OCI-LY7 (cell line): Measurements from ENCODE around the gene PRKD2. TPM values are rescaled to one million over a fixed set of nuclear protein-coding genes. Genes with fewer than 3 reads are reported as not detected.

Source experiments
- BruUV-seq: library from RNA; stranded (reverse); fragments of 400-500 nt; replicated peaks from 2 replicates; lab custom pipeline; 2021; lab: Mats Ljungman, UMichigan
- CTCF ChIA-PET: fragments of 300-600 bp; sonication (Branson Sonifier 250); formaldehyde crosslinking; loops from one replicate; lab custom pipeline; 2022; ENCODE audit warnings: antibody characterized with exemption; ENCODE audit not compliant: unreplicated experiment; lab: Charles Lee
- POLR2A ChIA-PET: fragments of 300-600 bp; sonication (Branson Sonifier 250); formaldehyde crosslinking; loops from one replicate; lab custom pipeline; 2022; ENCODE audit warnings: antibody characterized with exemption; lab: Charles Lee
- DNase-seq: peaks from one replicate; pipeline ENCODE4 v3.0.0-alpha.2; 2015; ENCODE audit warnings: low spot score
- H2AFZ ChIP-seq: fragments of 200-600 bp; sonication (generic), shearing (Covaris generic); 2 replicates; pipeline ENCODE4 v1.6.1; 2014; ENCODE audit warnings: mild to moderate bottlenecking, antibody characterized with exemption, low read length, moderate library complexity
- H3K27ac ChIP-seq: fragments of 200-600 bp; sonication (generic); 2 replicates; pipeline ENCODE4 v1.5.1; 2014; ENCODE audit warnings: mixed run types, low read depth, mild to moderate bottlenecking, moderate library complexity, low read length, inconsistent platforms; ENCODE audit not compliant: poor library complexity, severe bottlenecking
- H3K36me3 ChIP-seq: fragments of 200-600 bp; sonication (generic); 2 replicates; pipeline ENCODE4 v1.6.1; 2014; ENCODE audit warnings: mild to moderate bottlenecking, antibody characterized with exemption, low read length, moderate library complexity, mixed read lengths; ENCODE audit not compliant: insufficient read depth
- H3K4me1 ChIP-seq: fragments of 200-600 bp; sonication (generic); 2 replicates; pipeline ENCODE4 v1.5.1; 2014; ENCODE audit warnings: mild to moderate bottlenecking, low read length; ENCODE audit not compliant: insufficient read depth, poor library complexity, severe bottlenecking
- H3K4me2 ChIP-seq: fragments of 200-600 bp; sonication (generic); 2 replicates; pipeline ENCODE4 v1.6.1; 2014; ENCODE audit warnings: mild to moderate bottlenecking, low read length
- H3K4me3 ChIP-seq: fragments of 200-600 bp; sonication (generic); 2 replicates; pipeline ENCODE4 v1.5.1; 2014; ENCODE audit warnings: mild to moderate bottlenecking, low read depth, low read length; ENCODE audit not compliant: poor library complexity, severe bottlenecking
- H3K79me2 ChIP-seq: fragments of 200-600 bp; sonication (generic); 2 replicates; pipeline ENCODE4 v1.6.1; 2016; ENCODE audit warnings: low read depth, mild to moderate bottlenecking, low read length, moderate library complexity, mixed read lengths; ENCODE audit not compliant: insufficient read depth
- H3K9me2 ChIP-seq: fragments of 200-600 bp; sonication (generic); 2 replicates; pipeline ENCODE4 v1.6.1; 2016; ENCODE audit warnings: mild to moderate bottlenecking, low read length, mixed read lengths; ENCODE audit not compliant: insufficient read depth
- H3K9me3 ChIP-seq: fragments of 200-600 bp; sonication (generic); 2 replicates; pipeline ENCODE4 v1.6.1; 2014; ENCODE audit warnings: mild to moderate bottlenecking, mixed run types, low read length, mixed read lengths
- H4K20me1 ChIP-seq: fragments of 200-600 bp; sonication (generic); 2 replicates; pipeline ENCODE4 v1.6.1; 2014; ENCODE audit warnings: mild to moderate bottlenecking, antibody characterized with exemption, low read length, moderate library complexity, mixed read lengths; ENCODE audit not compliant: insufficient read depth
- EZH2phosphoT487 ChIP-seq: fragments of 200-600 bp; sonication (generic); IDR thresholded peaks from 2 replicates; pipeline ENCODE4 v1.6.1; 2018; ENCODE audit warnings: low read depth, borderline replicate concordance, mild to moderate bottlenecking, mixed run types, antibody characterized with exemption, low read length, moderate library complexity, mixed read lengths
- intact Hi-C: fragments of 100-400 bp; cut with micrococcal nuclease; formaldehyde crosslinking; loops from one replicate; pipeline ENCODE4 v1.10.0; 2022; ENCODE audit not compliant: unreplicated experiment
- total RNA-seq, 2 experiments: library from RNA; depleted of rRNA in 1 of 2; stranded (reverse); fragments of >200 nt in 1 of 2; shearing (Covaris generic) in 1 of 2; gene quantifications; 2 replicates each; pipeline ENCODE4 v1.2.3, GENCODE V29; 2014 to 2022
- TF ChIP-seq, protein P1 (sequence below): fragments of 200-600 bp; sonication (generic); conservative IDR thresholded peaks from 2 replicates; pipeline ENCODE4 v1.5.1; 2014; ENCODE audit warnings: mild to moderate bottlenecking, antibody characterized with exemption, low read length, moderate library complexity, mixed read lengths

Gene PRKD2
- total RNA-seq, 2 experiments from 2014 or later, result 30.5 to 89.2 TPM

DNA sequence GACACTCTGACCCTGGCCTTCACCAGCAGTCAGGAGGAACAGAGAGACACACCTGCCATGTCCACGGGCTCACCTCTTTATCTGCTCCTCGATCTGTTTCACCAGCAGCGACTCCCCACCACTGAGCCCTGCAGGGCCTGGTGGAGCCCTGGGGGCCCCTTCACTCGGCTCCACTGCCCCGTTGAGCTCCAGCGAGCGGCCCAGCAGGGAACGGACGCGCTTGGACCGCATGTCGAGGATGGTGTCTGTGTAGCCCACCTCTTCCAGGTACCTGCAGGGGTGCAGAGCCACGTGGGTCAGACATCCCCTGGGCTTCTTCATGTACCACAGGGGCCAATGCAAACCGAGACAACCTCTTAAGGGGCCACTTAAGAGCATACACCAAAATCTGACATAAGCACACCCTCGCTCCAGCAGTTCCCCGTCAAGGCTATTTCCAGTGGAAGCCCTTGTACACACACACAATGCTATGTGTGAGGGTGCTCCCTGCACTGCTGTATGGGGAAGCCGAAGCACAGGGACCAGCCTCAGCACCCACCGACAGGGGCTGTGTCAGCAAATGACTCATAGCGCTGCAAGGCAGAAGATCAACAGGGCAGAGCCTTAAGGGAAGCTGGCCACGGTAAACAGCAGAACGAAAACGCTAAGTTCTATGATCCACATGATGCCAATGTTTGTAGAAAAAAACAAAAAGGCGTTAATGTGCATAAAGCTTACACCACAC is 16.2 kb upstream of the PRKD2 start:
- H3K27ac ChIP-seq, result no peak overlapping the region
- H3K4me3 ChIP-seq, result no peak overlapping the region
- H3K36me3 ChIP-seq, result peaks cover 90% of the 10 kb centered on the region
- H4K20me1 ChIP-seq, result 0 out of 2 replicates have a peak, but pooled peaks cover 4% of the 10 kb centered on the region
- H3K9me3 ChIP-seq, result no peaks in the 10 kb centered on the region
- CTCF ChIA-PET, result no interaction called here
- POLR2A ChIA-PET, result no interaction called here
- intact Hi-C loops, result no loop called here
- no peak overlapping the region for H2AFZ ChIP-seq
- TF ChIP-seq, protein P1, sequence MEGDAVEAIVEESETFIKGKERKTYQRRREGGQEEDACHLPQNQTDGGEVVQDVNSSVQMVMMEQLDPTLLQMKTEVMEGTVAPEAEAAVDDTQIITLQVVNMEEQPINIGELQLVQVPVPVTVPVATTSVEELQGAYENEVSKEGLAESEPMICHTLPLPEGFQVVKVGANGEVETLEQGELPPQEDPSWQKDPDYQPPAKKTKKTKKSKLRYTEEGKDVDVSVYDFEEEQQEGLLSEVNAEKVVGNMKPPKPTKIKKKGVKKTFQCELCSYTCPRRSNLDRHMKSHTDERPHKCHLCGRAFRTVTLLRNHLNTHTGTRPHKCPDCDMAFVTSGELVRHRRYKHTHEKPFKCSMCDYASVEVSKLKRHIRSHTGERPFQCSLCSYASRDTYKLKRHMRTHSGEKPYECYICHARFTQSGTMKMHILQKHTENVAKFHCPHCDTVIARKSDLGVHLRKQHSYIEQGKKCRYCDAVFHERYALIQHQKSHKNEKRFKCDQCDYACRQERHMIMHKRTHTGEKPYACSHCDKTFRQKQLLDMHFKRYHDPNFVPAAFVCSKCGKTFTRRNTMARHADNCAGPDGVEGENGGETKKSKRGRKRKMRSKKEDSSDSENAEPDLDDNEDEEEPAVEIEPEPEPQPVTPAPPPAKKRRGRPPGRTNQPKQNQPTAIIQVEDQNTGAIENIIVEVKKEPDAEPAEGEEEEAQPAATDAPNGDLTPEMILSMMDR, result no peak
- TF ChIP-seq EZH2phosphoT487, result no peak
- no peak overlapping the region for H3K4me2 ChIP-seq
- H3K79me2 ChIP-seq, result no peaks in the 10 kb centered on the region
- H3K9me2 ChIP-seq, result no peaks in the 10 kb centered on the region
- DNase-seq, result no peak
- no TSS peak for BruUV-seq
- H3K4me1 ChIP-seq, result no peaks in the 10 kb centered on the region

DNA sequence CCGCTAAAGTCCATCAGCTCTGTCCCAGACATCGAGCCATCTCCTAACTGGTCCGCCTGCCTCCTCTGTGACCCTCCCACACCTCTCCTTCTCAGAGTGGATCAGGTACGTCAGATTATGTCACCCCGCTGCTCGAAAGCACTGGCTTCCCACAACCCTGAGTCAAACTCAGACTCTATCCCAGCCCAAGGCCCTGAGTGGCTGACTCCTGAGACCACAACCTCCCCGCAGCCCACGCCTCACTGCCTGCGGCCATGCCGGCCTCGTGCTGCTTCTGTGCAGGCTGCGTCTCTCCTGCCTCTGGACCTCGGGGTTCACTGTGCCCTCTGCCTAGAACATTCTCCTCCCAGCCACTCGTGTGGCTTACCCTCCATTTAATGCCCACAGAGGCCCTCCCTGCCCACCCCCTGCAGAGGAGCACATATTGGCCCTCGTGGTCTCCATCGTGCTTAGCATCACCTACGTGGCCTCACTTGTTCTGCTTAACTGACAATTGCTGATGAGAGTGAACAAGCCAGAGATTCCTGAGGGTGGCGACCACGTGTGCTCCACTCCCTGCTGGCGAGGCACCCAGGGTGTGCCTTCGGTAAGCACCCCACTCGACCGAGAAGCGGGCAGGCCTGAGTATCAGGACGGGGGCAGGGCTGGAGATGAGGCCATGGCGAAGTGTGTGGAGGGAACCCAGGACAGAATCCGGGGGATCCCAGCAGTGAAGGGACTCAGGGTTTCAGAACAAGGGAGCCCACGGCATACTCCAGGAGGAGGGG is 15.4 kb upstream of the PRKD2 start:
- no peaks in the 10 kb centered on the region for H3K4me1 ChIP-seq
- no peak for DNase-seq
- H2AFZ ChIP-seq, result no peak overlapping the region
- H3K27ac ChIP-seq, result no peak overlapping the region
- H4K20me1 ChIP-seq, result 0 out of 2 replicates have a peak, but pooled peaks cover 4% of the 10 kb centered on the region
- no peak overlapping the region for H3K4me3 ChIP-seq
- no peaks in the 10 kb centered on the region for H3K9me3 ChIP-seq
- TF ChIP-seq EZH2phosphoT487, result no peak
- TF ChIP-seq, protein P1, result no peak
- H3K9me2 ChIP-seq, result no peaks in the 10 kb centered on the region
- no peaks in the 10 kb centered on the region for H3K79me2 ChIP-seq
- ChIA-PET CTCF (no interaction called here), POLR2A (interaction anchor here (0.6 kb wide), 1 partner anchor 26 kb away, joined by 4 read pairs; no protein-coding TSS in a partner anchor)
- no TSS peak for BruUV-seq
- H3K36me3 ChIP-seq, result peaks cover 90% of the 10 kb centered on the region
- no peak overlapping the region for H3K4me2 ChIP-seq
- intact Hi-C loops, result no loop called here

DNA sequence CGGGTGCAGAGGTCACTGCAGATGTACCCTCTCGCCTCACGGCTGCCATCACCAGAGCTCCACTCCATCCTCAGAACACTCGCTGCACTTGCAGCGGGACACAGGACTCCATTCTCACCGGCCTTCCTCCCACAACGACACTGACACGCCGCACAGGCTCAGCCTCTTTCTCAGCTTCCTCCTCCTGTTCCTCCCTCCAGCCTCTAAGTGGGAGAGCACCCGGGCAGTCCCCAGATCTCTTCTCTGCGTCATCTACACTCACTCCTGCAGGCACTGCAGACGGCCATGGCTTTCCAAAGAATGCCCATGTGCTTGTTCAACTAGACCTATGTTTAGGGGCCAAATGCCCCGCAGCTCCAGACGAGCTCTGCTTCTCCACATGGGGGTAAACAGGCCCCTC is 14.7 kb upstream of the PRKD2 start:
- intact Hi-C loops, result no loop called here
- ChIA-PET CTCF (no interaction called here), POLR2A (no interaction called here)
- H4K20me1 ChIP-seq, result 0 out of 2 replicates have a peak, but pooled peaks cover 4% of the 10 kb centered on the region
- no peak for DNase-seq
- BruUV-seq, result no TSS peak
- H3K79me2 ChIP-seq, result no peaks in the 10 kb centered on the region
- H2AFZ ChIP-seq, result no peak overlapping the region
- H3K36me3 ChIP-seq, result peaks cover 91% of the 10 kb centered on the region
- TF ChIP-seq, protein P1, result no peak
- TF ChIP-seq EZH2phosphoT487, result no peak
- H3K27ac ChIP-seq, result no peak overlapping the region
- H3K9me3 ChIP-seq, result no peaks in the 10 kb centered on the region
- no peaks in the 10 kb centered on the region for H3K4me1 ChIP-seq
- H3K4me3 ChIP-seq, result no peak overlapping the region
- no peak overlapping the region for H3K4me2 ChIP-seq
- no peaks in the 10 kb centered on the region for H3K9me2 ChIP-seq
